NCI-H226 (cell line): ENCODE results near the gene HPGD.
"Not testable (repeated sequence)": the region's sequence is repeated elsewhere in the genome, so short reads cannot be mapped to it uniquely, and the experiment has no call there.

Experiments
- DNase-seq: peaks from one replicate; pipeline ENCODE4 v3.0.0-alpha.2; 2015

The HPGD gene

DNA sequence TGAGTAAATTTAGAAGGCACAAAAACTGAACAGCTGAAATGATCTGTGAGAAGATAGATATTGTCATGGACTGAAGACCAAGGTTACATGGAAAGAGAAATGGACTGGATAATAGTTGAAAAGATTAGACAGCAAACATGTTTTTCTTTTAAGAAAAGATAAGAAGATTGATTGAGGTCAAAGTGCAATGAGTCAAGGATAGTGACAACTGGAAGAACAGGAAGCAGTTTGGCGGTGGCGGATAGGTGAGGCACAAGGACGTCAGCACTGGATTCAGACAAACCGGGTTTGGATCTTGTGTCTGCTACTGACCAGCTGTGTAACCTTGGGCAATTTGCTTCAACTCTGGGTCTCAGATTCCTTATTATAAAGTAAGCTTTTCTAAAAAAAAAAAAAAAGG is 2.0 kb upstream of the HPGD start:
- no peak for DNase-seq

DNA sequence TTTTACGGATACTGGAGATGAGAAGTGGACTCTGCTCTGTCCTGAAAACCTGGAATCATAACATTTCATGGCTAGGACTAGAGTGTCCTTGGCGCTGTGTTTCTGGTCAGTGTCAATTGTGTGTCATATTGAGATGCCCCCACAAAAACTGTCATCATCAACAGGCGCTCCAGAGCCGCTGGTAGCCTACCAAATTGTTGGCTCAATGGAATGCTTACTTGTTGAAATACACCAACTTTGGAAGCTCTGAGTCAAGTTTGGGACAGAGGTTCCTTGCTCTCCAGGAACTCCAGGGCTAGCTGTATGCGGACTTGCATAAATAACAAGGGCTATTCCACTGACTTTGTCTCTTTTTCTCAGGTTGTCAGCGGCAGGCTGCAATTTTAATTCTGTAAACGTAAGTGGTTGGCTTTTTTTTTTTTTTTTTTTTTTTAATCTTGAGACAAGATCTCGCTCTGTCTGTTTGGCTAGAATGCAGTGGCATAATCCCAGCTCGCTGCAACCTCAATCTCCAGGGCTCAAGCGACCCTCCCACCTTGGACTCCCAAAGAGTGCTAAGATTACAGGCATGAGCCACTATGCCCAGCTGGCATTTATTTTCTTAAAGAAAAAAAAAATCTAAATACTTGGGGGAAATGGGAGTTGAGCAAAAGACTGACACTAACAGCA is 871 bp upstream of the HPGD start:
- DNase-seq, result no peak

DNA sequence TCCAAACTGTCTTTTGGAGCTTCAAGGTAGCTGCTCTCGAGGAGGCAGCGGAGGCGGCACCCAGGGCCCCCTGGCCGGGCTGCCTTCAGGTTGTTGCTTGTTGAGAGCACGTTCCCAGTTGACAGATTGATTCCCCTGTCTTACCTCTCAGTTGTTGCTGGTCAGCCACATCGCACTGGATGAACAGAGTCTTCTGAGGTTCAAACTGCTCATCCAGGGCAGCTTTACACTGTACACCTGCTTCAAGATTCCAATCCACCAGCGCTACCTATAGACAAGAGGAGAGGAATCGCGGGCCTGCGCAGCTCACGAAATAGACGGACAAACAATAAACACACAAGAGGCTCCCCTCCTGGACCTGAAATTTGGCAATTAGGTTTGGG is 497 bp downstream of the HPGD start:
- no peak for DNase-seq

- DNase-seq, result no peak
Measured at GRCh38 chr4:174520660-174521059, 1.6 kb downstream of the HPGD start.

GRCh38 chr4:174517502-174518445 is 4.5 kb downstream of the HPGD start:
- DNase-seq, result no peak

DNA sequence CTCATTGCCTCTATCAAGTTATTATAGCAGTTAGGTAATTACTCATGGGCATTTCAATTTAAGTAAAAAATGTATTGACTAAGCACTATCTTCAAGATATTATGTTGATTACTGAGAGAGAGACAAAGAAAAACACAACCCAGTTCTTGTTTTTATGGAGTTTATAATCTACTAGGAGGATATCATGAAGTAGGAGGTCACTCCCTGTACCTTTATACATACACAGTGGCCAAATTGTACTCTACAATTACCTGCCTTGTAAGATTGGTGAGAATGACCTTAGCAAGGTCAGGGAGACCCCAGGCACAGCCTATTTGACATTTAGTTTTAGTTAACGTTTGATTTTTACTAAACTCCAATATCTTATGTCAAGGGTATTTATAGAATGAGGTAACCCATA is 5.5 kb downstream of the HPGD start:
- DNase-seq, result no peak

- no peak for DNase-seq
Measured at GRCh38 chr4:174516345-174516744, 5.9 kb downstream of the HPGD start.

DNA sequence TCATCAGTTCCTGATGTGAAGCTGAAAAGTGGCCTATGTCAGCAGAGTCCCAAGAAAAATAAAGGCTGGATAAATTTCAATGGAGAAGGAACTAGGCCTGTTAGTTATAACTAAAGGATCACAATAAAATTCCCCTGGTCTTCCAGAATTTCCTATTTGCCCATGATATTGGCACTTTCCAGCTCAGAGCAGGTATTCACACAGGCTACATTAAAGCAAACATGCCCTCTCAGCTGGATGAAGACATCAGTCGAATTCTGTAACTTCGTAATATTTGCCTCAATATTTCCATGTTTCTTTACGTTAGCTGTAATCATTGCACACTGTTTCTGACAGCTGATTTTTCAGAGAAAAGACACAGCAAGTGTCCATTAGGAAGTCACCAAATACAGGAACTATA is 9.5 kb downstream of the HPGD start:
- no peak for DNase-seq

DNA sequence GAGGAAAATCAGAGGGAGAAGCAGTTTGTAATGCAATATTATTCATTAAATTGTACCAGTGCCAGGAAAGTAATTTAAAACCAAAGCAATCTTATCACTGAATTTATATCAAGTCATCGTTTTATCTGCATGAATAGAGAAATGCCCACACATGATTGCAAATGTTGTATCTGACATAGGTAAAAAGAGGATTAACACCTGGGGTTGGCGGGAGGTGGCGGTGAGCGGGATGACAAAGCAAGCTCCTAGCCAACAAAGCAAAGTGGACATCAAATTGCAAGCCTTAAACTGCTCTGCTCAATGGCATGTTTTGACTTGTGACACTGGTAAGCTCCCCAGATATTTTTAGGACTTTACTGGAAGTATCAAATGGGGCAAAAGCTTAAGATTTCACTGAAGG is 16.4 kb downstream of the HPGD start:
- no peak for DNase-seq

DNA sequence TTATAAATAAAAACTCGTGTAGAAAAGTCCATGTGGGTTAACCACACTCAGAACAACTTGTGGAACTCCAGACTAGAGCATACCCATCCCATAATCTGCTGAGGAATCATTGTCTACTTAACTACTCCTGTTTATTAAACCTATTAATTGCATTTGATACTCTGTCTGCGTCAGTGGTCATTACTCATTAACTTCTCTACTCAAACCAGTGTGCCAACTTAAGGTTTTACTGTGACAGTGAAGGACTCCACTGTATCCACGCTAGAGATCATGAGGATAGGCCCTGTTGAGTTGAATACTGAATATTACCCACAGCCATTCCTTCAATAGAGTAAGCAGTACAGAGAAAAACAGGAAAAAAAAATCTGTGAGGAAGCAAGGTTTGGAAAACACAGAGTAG is 17.3 kb downstream of the HPGD start:
- DNase-seq, result no peak

GRCh38 chr4:174503079-174503715 is 19.1 kb downstream of the HPGD start:
- DNase-seq, result peak; percentile 42

DNA sequence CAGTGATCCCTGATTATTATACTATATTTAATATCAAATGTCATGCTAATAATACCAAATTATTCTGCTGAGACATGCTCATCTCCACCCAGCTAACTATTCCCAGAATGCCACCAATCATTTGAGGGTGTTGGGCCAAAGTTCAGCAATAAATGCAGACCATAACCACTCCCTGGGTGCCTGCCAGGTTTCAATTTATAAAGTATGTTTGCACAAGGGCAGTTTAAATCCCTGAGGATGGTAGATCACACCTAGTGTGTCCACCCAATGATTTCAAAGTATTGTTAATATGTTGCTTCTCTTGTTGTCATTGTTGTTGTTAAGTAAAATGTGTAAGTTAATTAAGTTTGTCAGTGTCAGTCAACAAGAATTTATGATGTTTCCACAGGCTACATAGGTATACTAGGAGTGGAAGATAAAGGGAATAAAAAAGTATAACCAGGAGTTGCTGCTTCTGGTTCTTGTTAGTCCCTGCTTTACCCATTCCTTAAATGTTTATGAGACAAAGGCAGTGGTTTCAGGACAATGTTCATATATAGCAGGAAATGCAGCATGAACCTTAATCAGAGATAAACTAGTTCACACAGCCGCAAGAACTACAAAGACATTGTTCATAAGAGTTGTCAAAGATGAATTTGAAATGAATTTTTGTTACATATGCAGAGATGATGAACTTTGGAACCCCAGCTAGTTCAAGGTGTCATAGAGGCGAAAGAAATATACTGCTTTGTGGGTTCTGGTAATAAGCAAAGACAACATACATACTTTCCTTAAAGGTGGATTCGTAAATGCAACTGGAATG is 25.5 kb downstream of the HPGD start:
- DNase-seq, result no peak

- no peak for DNase-seq
Measured at GRCh38 chr4:174495626-174496025, 26.7 kb downstream of the HPGD start.

GRCh38 chr4:174494726-174495125 is 27.6 kb downstream of the HPGD start:
- no peak for DNase-seq

DNA sequence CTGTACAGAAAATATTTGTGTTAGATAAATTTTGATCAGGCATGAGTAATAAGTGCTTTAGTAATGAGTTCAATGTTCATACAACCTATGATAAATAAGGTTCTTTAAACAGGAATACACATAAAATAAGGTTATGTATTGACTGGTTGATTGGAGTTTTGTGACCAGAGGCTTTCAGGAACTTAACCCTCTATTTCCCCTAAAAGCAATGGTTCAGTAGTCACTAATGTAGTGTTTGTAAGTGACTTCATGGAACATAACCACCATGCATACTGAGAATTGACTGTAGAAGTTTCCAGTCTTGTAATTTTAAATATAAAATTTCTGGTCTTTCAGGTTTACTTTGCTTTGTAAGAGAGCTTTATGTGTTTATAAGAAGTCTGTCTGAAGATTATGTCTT is 28.1 kb downstream of the HPGD start:
- no peak for DNase-seq

DNA sequence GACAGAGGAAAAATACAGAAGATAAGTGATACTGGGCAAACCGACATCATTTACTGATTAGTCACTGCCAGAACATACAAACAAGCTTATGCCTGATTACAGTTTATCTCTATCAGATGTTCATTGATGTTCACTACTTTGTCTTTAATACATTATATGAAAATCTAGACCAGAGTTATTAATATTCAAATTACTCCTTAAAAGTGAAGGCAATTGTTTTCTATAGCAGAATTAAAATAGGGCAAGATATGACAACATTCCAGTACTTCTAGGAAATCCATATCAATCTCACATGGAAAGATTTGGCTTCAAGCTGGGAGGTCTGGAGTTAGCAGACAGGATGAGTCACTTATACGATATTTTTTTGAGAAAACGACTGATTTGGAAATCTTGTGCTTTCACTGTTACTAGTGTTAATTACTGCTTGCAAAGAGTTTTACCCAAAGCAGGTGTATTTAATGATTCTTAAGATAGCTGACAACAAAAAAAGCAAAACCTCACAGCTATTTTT is 31.8 kb downstream of the HPGD start:
- DNase-seq, result peak; percentile 46

GRCh38 chr4:174488368-174488767 is 33.9 kb downstream of the HPGD start:
- not testable (repeated sequence) for DNase-seq

GRCh38 chr4:174485025-174485424 is 37.3 kb downstream of the HPGD start:
- DNase-seq, result no peak

- peak; percentile 30 for DNase-seq
Measured at GRCh38 chr4:174483792-174484191, 38.5 kb downstream of the HPGD start.

- no peak for DNase-seq
Measured at GRCh38 chr4:174479140-174479539, 43.1 kb downstream of the HPGD start.

- no peak for DNase-seq
Measured at GRCh38 chr4:174475528-174475927, 46.8 kb downstream of the HPGD start.

DNA sequence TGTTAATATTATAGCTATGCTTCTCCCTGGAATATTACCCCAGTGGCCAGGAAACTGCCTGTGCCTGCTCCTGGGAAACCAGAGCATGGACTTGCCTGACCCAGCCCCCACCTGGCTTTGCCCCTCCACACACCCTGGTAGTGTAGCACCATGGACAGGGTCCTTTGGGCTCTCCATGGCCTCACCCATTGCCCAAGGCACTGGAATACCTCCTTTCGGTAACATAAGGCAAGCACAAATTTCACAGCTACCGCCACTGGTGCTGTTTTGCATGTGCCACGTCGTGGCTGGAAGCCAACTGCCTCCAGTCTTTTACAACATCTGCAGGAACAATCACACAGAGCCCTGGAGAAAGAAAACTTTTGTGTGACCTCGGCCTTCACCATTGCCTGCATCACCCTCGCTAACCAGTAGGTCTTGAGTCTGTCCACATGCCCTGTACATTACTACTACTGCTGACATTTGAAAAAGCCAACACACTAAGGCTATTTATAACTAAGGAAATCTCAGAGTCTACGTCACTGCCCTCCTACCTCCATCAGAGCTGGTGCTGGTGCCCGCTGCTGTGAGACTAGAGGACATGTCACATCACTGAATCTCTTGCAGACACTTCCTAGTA is 47.7 kb downstream of the HPGD start:
- DNase-seq, result no peak
